GM10248 (cell line): Measurements from ENCODE around the gene SBK2.

Experiments
- CTCF ChIA-PET: fragments of 300-600 bp; sonication (Branson Sonifier 250); formaldehyde crosslinking; extraction: SDS; loops from one replicate; lab custom pipeline; 2021; ENCODE audit warnings: antibody characterized with exemption; lab: Yijun Ruan, JAX
- POLR2A ChIA-PET: fragments of 350-650 bp; sonication (Branson Sonifier 250); formaldehyde crosslinking; extraction: SDS; loops from one replicate; lab custom pipeline; 2020; ENCODE audit warnings: antibody characterized with exemption; lab: Yijun Ruan, JAX
- DNase-seq: peaks from one replicate; pipeline ENCODE4 v3.0.0; 2012; ENCODE audit errors: extremely low spot score
- CTCF ChIP-seq: IDR thresholded peaks from 2 replicates; pipeline ENCODE4 v1.5.1; 2012; ENCODE audit warnings: mild to moderate bottlenecking, low read depth; ENCODE audit errors: extremely low read depth, missing control alignments, control extremely low read depth

The SBK2 gene

GRCh38 chr19:55479045-55479444 is 57.9 kb downstream of the SBK2 start:
- ChIA-PET CTCF (interaction anchor here (0.7 to 2.6 kb wide), 4 partner anchors 11 to 153 kb away, joined by 3 to 15 read pairs (median 6); no protein-coding TSS in a partner anchor), POLR2A (no interaction called here)
- TF ChIP-seq CTCF = no peak
- DNase-seq = no peak
